ENCODE measurements around the gene CTNNA2.

CTNNA2 gene

DNA sequence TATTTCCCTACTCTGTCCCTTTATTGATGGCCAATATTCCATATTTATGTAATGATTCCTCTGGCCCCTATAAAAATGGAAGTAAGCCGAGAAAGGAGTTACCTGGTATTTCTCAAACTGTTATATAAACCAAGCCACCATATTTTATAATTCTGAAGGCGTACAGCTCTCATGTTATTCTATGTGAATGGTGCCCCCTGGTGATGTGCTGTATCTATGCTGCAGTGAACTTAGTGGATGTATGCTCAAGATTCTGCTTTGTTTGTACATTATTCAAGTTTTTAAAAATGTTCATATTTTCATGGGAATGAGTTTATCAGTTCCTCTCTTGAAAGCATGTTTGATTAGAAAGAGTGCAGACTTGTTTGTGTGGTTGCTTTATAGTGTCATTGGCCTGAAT is 986.2 kb downstream of the CTNNA2 start:
- Histone ChIP-seq H3K9ac (ENCODE audit: low read length) (no peak overlapping the region), H3K27me3 (ENCODE audit: control insufficient read depth, insufficient read depth, low read length) (no peaks in the 10 kb centered on the region), H3K4me1 (ENCODE audit: control insufficient read depth, insufficient read depth, low read length) (no peaks in the 10 kb centered on the region), H3K4me3 (ENCODE audit: low read length) (no peak overlapping the region), H3K9me3 (ENCODE audit: control insufficient read depth, low read length) (no peaks in the 10 kb centered on the region), H3K36me3 (ENCODE audit: control insufficient read depth, insufficient read depth, low read length) (no peaks in the 10 kb centered on the region)

DNA sequence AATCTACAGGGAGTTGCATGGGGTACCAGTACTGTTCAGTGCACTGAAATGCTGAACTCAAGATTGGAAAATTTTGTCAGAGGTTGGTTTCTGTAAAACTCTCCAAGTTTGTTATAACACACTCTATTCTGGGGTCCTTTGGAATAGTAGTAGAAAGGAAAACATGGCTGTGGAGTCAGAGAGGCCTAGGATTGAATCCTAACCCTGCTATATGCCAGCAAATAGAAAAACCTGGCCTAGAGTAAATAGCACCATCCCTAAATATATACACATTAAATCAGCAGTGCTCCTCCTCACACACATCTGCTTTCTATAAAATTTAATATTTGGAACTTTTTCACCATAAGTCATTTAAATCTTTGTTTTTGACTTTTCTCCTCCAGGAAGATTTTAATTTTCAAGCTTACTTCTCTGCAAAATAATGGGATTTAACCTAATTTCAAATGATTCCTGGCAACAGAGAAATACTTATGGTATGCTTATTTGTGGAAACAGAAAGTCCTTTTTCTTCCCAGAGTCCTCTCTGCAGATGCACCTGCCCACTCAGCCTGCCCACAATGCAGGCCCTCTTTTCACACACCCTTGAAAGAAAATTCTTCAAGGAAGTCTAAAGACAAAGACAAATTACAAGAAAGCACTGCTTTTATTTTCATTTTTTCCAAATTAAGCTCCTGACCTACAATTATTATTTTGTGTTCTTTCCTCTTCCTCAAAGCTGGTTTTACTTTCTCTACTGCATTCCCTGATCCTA is 989.2 kb downstream of the CTNNA2 start:
- no peaks in the 10 kb centered on the region for H3K4me1 ChIP-seq (ENCODE audit: control insufficient read depth, insufficient read depth, low read length)
- H3K9ac ChIP-seq (ENCODE audit: low read length): no peak overlapping the region
- H3K27me3 ChIP-seq (ENCODE audit: control insufficient read depth, insufficient read depth, low read length): no peaks in the 10 kb centered on the region
- H3K4me3 ChIP-seq (ENCODE audit: low read length): no peak overlapping the region
- H3K36me3 ChIP-seq (ENCODE audit: control insufficient read depth, insufficient read depth, low read length): no peaks in the 10 kb centered on the region
- no peaks in the 10 kb centered on the region for H3K9me3 ChIP-seq (ENCODE audit: control insufficient read depth, low read length)

DNA sequence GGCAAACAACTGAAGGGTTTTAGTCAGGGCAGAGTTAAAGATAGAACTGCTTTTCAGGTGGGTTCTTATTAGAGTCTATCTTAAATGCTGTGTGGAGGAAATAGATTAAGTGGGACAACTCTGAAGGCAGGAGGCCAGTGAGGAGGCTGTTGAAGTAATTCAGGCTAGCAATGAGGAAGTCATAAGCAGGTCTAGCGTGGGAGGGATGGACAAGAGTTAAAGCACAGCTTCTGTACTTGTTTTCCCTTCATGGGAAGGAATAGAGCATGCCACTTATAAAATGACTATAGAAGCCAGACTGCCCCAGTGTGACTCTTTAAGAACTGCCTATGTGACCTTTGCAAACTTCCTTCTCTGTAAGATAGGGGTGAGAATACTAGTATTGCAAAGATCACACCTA is 993.7 kb downstream of the CTNNA2 start:
- no peaks in the 10 kb centered on the region for H3K4me1 ChIP-seq (ENCODE audit: control insufficient read depth, insufficient read depth, low read length)
- no peak overlapping the region for H3K4me3 ChIP-seq (ENCODE audit: low read length)
- H3K9ac ChIP-seq (ENCODE audit: low read length): no peak overlapping the region
- H3K36me3 ChIP-seq (ENCODE audit: control insufficient read depth, insufficient read depth, low read length): no peaks in the 10 kb centered on the region
- no peaks in the 10 kb centered on the region for H3K9me3 ChIP-seq (ENCODE audit: control insufficient read depth, low read length)
- H3K27me3 ChIP-seq (ENCODE audit: control insufficient read depth, insufficient read depth, low read length): no peaks in the 10 kb centered on the region

DNA sequence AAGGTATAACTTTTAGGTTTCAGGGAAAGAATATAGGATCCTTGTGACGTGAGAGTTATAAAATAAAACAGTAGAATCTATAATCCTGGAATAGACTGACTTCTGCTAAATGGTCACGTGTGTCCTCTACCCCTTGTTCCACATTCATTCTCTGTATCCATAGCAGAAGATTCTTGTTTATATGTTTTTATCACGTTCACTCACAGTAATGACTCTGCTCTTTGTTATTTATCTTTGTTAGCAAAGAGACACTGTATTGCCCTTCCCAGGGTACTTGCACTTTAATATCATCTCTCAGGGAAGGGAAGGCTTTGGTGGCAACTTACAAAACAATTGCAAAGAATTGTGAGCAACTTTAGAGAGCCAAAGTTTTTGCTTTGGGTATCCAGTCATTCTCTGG is 997.9 kb downstream of the CTNNA2 start:
- Histone ChIP-seq H3K4me3 (ENCODE audit: low read length) (no peak overlapping the region), H3K36me3 (ENCODE audit: control insufficient read depth, insufficient read depth, low read length) (no peaks in the 10 kb centered on the region), H3K9me3 (ENCODE audit: control insufficient read depth, low read length) (no peaks in the 10 kb centered on the region), H3K4me1 (ENCODE audit: control insufficient read depth, insufficient read depth, low read length) (no peaks in the 10 kb centered on the region), H3K27me3 (ENCODE audit: control insufficient read depth, insufficient read depth, low read length) (no peaks in the 10 kb centered on the region), H3K9ac (ENCODE audit: low read length) (no peak overlapping the region)

DNA sequence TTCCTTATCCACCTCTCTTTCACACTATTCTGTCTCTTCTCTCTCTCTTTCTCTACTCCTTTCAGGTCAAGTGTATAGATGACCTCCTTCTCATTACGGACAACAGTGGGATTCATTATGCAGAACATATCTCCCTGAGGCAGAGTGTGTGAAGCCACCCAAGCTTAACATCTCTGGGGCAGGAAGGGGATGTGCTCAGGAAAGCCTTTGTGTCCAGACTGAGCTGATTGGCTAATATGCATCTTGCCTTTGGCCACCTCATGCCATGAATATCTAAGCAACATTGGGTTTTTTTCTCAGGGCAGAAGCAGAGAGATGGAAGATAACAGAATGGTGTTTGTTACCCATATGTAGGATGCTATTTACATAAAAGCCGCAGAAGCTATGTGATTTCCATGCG is 1003.1 kb downstream of the CTNNA2 start:
- Histone ChIP-seq H3K9ac (ENCODE audit: low read length) (no peak overlapping the region), H3K4me3 (ENCODE audit: low read length) (no peak overlapping the region), H3K9me3 (ENCODE audit: control insufficient read depth, low read length) (no peaks in the 10 kb centered on the region), H3K27me3 (ENCODE audit: control insufficient read depth, insufficient read depth, low read length) (no peaks in the 10 kb centered on the region), H3K36me3 (ENCODE audit: control insufficient read depth, insufficient read depth, low read length) (no peaks in the 10 kb centered on the region), H3K4me1 (ENCODE audit: control insufficient read depth, insufficient read depth, low read length) (no peaks in the 10 kb centered on the region)

DNA sequence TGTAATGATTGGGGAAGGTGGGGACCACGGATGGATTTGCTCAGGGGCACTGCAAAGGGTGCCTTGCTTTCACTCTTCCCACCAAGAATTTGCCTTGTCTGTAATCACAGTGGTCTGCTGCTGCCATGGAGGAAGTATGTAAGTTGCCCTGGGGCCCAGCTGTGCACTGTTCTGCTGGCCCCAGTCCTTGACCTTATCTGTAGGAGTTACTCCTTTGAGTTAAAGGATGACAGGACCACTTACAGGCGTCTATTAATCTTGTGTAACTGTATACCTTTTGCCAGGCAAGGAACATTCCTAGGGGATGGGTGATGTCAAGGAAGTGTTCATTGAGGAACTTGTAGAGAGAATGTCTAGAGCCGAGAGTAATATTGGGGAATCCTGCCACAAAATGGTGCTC is 1004.5 kb downstream of the CTNNA2 start:
- Histone ChIP-seq H3K4me1 (ENCODE audit: control insufficient read depth, insufficient read depth, low read length) (no peaks in the 10 kb centered on the region), H3K27me3 (ENCODE audit: control insufficient read depth, insufficient read depth, low read length) (no peaks in the 10 kb centered on the region), H3K9me3 (ENCODE audit: control insufficient read depth, low read length) (no peaks in the 10 kb centered on the region), H3K4me3 (ENCODE audit: low read length) (no peak overlapping the region), H3K9ac (ENCODE audit: low read length) (no peak overlapping the region), H3K36me3 (ENCODE audit: control insufficient read depth, insufficient read depth, low read length) (no peaks in the 10 kb centered on the region)

DNA sequence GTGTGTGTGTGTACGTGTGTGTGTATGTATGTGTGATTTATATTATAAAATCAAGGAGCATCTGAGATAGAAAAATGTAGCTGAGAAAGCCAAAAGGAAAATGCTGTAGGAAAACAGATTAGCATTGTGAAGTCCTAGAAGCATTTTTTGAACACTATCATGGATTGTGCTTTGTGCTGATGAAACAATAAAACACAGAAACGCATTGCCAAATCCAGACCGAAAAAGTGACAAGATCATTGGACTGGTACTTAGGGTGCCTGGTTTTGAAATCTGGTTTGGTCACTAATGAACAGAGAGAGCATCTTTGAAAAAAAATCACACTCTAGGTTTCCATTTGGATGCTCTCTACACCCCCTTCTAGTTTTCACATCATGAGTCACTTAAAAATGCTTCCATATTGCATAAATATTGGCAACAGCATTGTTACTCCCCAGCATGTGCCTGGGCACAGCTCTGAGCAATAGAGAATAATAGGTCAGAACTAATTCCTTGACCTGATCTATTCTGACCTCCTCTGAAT is 1006.3 kb downstream of the CTNNA2 start:
- Histone ChIP-seq H3K9me3 (ENCODE audit: control insufficient read depth, low read length) (no peaks in the 10 kb centered on the region), H3K4me3 (ENCODE audit: low read length) (no peak overlapping the region), H3K27me3 (ENCODE audit: control insufficient read depth, insufficient read depth, low read length) (no peaks in the 10 kb centered on the region), H3K36me3 (ENCODE audit: control insufficient read depth, insufficient read depth, low read length) (no peaks in the 10 kb centered on the region), H3K4me1 (ENCODE audit: control insufficient read depth, insufficient read depth, low read length) (no peaks in the 10 kb centered on the region), H3K9ac (ENCODE audit: low read length) (no peak overlapping the region)

DNA sequence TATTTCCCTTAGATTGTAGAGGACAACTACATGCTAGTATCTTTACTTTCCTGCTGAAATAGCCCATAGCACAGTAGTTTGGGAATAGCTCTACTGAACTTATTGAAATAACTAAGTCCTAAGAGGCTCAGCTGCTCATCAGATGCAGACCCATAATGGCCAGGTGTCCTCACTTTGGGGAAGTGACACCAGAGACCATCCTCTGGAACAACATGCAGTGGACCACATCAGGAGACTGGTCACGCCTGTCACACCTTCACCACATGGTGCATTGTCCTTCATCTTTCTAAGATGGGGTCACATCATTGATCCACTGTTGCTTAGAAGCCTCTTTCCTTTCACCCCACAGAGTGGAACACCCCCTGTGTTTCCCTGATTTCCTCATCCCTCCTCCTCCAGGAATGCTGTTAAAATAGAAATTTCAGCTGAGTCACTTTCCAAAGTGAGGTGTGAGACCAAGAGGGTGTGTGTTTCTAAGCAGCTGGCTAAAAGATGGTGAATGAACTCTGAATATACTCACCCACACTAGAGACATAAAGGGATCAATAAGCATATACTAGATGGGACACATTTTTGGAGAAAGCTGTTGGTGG is 1006.9 kb downstream of the CTNNA2 start:
- Histone ChIP-seq H3K4me1 (ENCODE audit: control insufficient read depth, insufficient read depth, low read length) (no peaks in the 10 kb centered on the region), H3K9ac (ENCODE audit: low read length) (no peak overlapping the region), H3K9me3 (ENCODE audit: control insufficient read depth, low read length) (no peaks in the 10 kb centered on the region), H3K36me3 (ENCODE audit: control insufficient read depth, insufficient read depth, low read length) (no peaks in the 10 kb centered on the region), H3K4me3 (ENCODE audit: low read length) (no peak overlapping the region), H3K27me3 (ENCODE audit: control insufficient read depth, insufficient read depth, low read length) (no peaks in the 10 kb centered on the region)

DNA sequence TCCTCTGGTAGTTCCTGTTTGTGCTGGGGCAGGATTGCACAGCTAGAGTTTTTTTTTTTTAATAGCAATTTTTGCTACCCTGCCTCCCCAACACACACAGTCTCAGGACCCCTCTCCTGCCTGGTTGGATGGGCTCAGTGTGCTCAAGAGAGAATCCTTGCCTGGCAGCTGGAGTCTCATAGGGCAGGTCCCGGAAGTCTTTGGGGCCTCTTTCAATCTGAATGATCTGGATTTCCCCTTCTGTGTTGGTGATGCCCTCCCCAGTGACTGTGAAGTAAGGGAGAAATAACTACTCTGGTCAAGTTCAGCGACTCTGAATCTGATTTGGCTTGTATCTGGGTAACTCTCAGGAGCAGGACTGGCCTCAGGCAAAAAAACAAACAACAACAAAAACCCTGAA is 1012.3 kb downstream of the CTNNA2 start:
- Histone ChIP-seq H3K9ac (ENCODE audit: low read length) (no peak overlapping the region), H3K27me3 (ENCODE audit: control insufficient read depth, insufficient read depth, low read length) (no peaks in the 10 kb centered on the region), H3K36me3 (ENCODE audit: control insufficient read depth, insufficient read depth, low read length) (no peaks in the 10 kb centered on the region), H3K4me1 (ENCODE audit: control insufficient read depth, insufficient read depth, low read length) (no peaks in the 10 kb centered on the region), H3K4me3 (ENCODE audit: low read length) (no peak overlapping the region), H3K9me3 (ENCODE audit: control insufficient read depth, low read length) (no peaks in the 10 kb centered on the region)

DNA sequence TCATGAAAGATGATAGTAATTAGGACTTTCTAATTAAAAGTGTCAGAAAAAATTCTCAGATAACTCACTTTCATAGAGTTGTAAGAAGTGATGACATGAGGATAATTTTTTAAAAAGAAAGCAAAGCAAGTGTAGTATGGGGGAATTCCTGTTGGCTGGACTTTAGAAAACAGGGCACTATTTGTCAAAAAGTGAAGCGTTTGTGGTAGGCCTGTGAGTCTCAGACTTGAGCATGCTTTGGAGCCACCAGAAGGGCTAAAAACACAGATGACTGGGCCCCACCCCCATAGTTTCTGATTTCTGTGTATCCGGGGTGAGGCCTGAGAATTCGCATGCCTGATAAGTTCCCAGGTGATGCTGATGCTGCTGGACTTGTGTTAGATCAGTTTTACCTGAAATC is 1014.3 kb downstream of the CTNNA2 start:
- Histone ChIP-seq H3K36me3 (ENCODE audit: control insufficient read depth, insufficient read depth, low read length) (no peaks in the 10 kb centered on the region), H3K9ac (ENCODE audit: low read length) (no peak overlapping the region), H3K9me3 (ENCODE audit: control insufficient read depth, low read length) (no peaks in the 10 kb centered on the region), H3K4me1 (ENCODE audit: control insufficient read depth, insufficient read depth, low read length) (no peaks in the 10 kb centered on the region), H3K27me3 (ENCODE audit: control insufficient read depth, insufficient read depth, low read length) (no peaks in the 10 kb centered on the region), H3K4me3 (ENCODE audit: low read length) (no peak overlapping the region)

DNA sequence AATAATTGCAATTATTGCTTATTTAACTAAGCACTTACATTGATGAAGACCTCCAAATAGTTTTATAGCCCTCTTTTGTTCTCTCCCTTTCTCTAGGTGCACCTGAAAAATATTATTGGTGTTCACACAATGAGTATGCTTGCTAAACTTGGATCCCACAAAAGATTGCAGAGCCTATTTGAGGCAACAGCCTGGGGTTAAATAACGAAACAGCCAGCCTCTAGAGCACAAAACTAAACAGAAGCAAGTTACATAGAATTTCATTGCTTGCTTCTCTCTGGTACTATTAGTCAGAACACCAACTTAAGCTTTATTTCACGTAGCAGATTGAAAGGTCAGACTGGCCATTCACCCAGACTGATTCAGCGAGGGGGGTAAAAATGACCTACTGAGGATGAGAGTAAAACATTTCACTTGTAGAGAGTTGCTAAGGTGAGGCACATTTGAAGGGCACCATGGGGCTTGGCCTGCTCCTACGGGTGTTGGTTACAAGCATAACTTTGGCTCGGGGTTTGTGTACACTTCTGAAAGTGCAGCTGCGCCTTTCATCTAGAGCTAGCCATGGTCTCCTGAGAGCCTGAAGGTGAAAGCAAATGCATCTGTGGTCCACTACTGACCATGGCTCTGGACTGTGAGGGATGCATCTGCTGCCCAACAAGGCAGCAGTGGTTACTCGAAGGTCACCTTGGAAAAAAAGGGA is 1016.8 kb downstream of the CTNNA2 start:
- H3K4me3 ChIP-seq (ENCODE audit: low read length): no peak overlapping the region
- H3K4me1 ChIP-seq (ENCODE audit: control insufficient read depth, insufficient read depth, low read length): no peaks in the 10 kb centered on the region
- no peaks in the 10 kb centered on the region for H3K36me3 ChIP-seq (ENCODE audit: control insufficient read depth, insufficient read depth, low read length)

DNA sequence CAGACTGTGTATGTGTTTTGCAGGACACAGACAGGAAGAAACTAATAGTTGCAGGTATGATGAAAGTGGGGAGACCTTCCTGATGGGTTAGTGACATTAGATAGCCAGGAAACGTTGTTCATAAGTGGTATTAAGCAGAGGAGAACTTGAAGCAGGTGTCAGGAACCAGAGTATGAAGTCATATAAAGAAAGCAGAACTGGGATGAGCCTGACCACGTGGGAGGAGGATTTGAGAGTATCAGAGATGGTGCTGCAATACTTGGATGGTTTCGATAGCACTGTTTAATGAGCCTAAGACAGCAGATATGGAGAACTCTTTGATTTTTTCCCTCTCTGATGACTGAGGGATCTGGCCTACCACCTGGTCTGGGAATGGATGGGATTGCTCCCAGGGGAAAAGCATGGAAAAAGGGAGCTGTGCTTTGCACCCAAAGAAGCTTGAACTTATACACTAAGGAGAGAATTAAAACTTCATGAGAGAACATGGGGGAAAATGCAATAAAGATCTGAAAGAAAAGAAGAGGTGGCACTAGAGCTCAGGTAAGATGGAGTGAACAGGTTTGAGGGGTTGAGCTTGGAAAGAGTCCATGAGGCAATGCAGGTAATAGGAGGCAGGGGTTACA is 1017.7 kb downstream of the CTNNA2 start:
- Histone ChIP-seq H3K4me1 (ENCODE audit: control insufficient read depth, insufficient read depth, low read length) (no peaks in the 10 kb centered on the region), H3K4me3 (ENCODE audit: low read length) (no peak overlapping the region), H3K27me3 (ENCODE audit: control insufficient read depth, insufficient read depth, low read length) (no peaks in the 10 kb centered on the region), H3K36me3 (ENCODE audit: control insufficient read depth, insufficient read depth, low read length) (no peaks in the 10 kb centered on the region), H3K9ac (ENCODE audit: low read length) (no peak overlapping the region), H3K9me3 (ENCODE audit: control insufficient read depth, low read length) (no peaks in the 10 kb centered on the region)

More for the DNA sequence above, 1016.8 kb downstream of the CTNNA2 start:
- no peak overlapping the region for H3K9ac ChIP-seq (ENCODE audit: low read length)
- H3K27me3 ChIP-seq (ENCODE audit: control insufficient read depth, insufficient read depth, low read length): no peaks in the 10 kb centered on the region
- no peaks in the 10 kb centered on the region for H3K9me3 ChIP-seq (ENCODE audit: control insufficient read depth, low read length)

Measured in mucosa of stomach (tissue), 1 donor.